HG02623 (cell line): ENCODE results near the gene PMS1.
"Not testable (repeated sequence)": the region's sequence is repeated elsewhere in the genome, so short reads cannot be mapped to it uniquely, and the experiment has no call there.

Source experiments
- ATAC-seq: cut with Tn5 transposase; IDR thresholded peaks from one replicate; pipeline ENCODE4 v1.9.1; 2021; ENCODE audit warnings: moderate library complexity; ENCODE audit not compliant: unreplicated experiment

Gene PMS1

GRCh38 chr2:189783927-189784867, at the start of gene PMS1, which contains the start of gene ORMDL1:
Gene PMS1, plus strand, starts transcription at chr2:189784450. Its CDS starts 7,360 bp downstream, at chr2:189791810.
Gene ORMDL1, minus strand, starts transcription at chr2:189784339. Its CDS starts 1,744 bp downstream, at chr2:189782595.
- peak; percentile 92 for ATAC-seq

GRCh38 chr2:189751080-189751658, 33.1 kb upstream of the PMS1 start:
- no peak for ATAC-seq

- ATAC-seq: no peak
Observed at GRCh38 chr2:189756311-189756952, 27.8 kb upstream of the PMS1 start.

GRCh38 chr2:189760154-189760553, 24.1 kb upstream of the PMS1 start:
- not testable (repeated sequence) for ATAC-seq

- ATAC-seq: no peak
Observed at GRCh38 chr2:189762229-189762550, 22.1 kb upstream of the PMS1 start.

- peak; percentile 96 for ATAC-seq
Observed at GRCh38 chr2:189762551-189763298, 21.5 kb upstream of the PMS1 start, which contains the start of gene OSGEPL1. Gene OSGEPL1, minus strand, starts transcription at chr2:189762792. Its CDS starts 1,152 bp downstream, at chr2:189761640.

- no peak for ATAC-seq
Observed at GRCh38 chr2:189763908-189764661, 20.2 kb upstream of the PMS1 start.

- ATAC-seq: no peak
Observed at GRCh38 chr2:189770590-189771322, 13.5 kb upstream of the PMS1 start.

GRCh38 chr2:189772212-189772611, 12.0 kb upstream of the PMS1 start:
- ATAC-seq: no peak

GRCh38 chr2:189782221-189782671, 2.0 kb upstream of the PMS1 start:
- no peak for ATAC-seq

- peak; percentile 10 for ATAC-seq
Observed at GRCh38 chr2:189783451-189783926, 761 bp upstream of the PMS1 start.

- no peak for ATAC-seq
Observed at GRCh38 chr2:189791338-189792042, 7.2 kb downstream of the PMS1 start.

- no peak for ATAC-seq
Observed at GRCh38 chr2:189794310-189794709, 10.1 kb downstream of the PMS1 start.

GRCh38 chr2:189797902-189798301, 13.7 kb downstream of the PMS1 start:
- no peak for ATAC-seq

- peak; percentile 71 for ATAC-seq
Observed at GRCh38 chr2:189798312-189799029, 14.2 kb downstream of the PMS1 start.

- no peak for ATAC-seq
Observed at GRCh38 chr2:189799030-189799331, 14.7 kb downstream of the PMS1 start.

- ATAC-seq: no peak
Observed at GRCh38 chr2:189799531-189799930, 15.3 kb downstream of the PMS1 start.

- no peak for ATAC-seq
Observed at GRCh38 chr2:189802396-189802912, 18.2 kb downstream of the PMS1 start.
